Measurements from ENCODE around the gene CBLN3.

Gene CBLN3

GRCh38 chr14:24416254-24416931, 13.1 kb downstream of the CBLN3 start:
- no peak for TF ChIP-seq CTCF (IDR thresholded peaks at IDR 0.05; ENCODE audit: control insufficient read depth, insufficient read depth, low read depth, low read length, missing control alignments)
- H3K4me3 ChIP-seq (ENCODE audit: control insufficient read depth, low read depth, low read length): no peak overlapping the region
- no peak for DNase-seq (ENCODE audit: low read depth)

DNA sequence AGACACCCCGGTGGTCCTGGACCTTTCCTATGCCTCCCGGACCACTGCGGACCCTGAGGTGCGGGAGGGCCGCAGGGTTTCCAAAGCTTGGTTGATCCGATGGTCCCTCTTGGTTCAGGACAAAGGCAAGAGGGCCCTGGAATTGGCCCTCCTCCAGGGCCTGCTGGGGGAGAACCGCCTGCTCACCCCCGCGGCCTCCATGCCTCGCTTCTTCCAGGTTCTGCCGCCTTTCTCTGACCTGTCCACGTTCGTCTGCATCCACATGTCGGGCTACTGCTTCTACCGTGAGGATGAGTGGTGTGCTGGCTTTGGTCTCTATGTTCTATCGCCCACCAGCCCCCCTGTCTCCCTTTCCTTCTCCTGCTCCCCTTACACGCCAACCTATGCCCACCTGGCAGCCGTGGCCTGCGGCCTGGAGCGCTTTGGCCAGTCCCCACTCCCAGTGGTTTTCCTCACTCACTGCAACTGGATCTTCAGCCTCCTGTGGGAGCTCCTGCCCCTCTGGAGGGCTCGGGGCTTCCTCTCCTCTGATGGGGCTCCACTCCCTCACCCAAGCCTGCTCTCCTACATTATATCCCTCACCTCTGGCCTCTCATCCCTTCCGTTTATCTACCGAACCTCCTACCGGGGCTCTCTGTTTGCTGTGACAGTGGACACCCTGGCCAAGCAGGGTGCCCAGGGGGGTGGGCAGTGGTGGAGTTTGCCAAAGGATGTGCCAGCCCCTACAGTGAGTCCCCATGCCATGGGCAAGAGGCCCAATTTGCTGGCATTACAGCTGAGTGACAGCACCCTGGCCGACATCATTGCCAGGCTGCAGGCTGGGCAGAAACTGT, 13.8 kb downstream of the CBLN3 start:
- no peak overlapping the region for H3K4me3 ChIP-seq (ENCODE audit: control insufficient read depth, low read depth, low read length)
- no peak for DNase-seq (ENCODE audit: low read depth)
- no peak for TF ChIP-seq CTCF (IDR thresholded peaks at IDR 0.05; ENCODE audit: control insufficient read depth, insufficient read depth, low read depth, low read length, missing control alignments)

- no peak overlapping the region for H3K4me3 ChIP-seq (ENCODE audit: control insufficient read depth, low read depth, low read length)
- TF ChIP-seq CTCF (IDR thresholded peaks at IDR 0.05; ENCODE audit: control insufficient read depth, insufficient read depth, low read depth, low read length, missing control alignments): no peak
- no peak for DNase-seq (ENCODE audit: low read depth)
Measured at GRCh38 chr14:24414732-24415420, 14.6 kb downstream of the CBLN3 start.

- no peak overlapping the region for H3K4me3 ChIP-seq (ENCODE audit: control insufficient read depth, low read depth, low read length)
- TF ChIP-seq CTCF (IDR thresholded peaks at IDR 0.05; ENCODE audit: control insufficient read depth, insufficient read depth, low read depth, low read length, missing control alignments): no peak
Measured at GRCh38 chr14:24414077-24414476, 15.4 kb downstream of the CBLN3 start.

DNA sequence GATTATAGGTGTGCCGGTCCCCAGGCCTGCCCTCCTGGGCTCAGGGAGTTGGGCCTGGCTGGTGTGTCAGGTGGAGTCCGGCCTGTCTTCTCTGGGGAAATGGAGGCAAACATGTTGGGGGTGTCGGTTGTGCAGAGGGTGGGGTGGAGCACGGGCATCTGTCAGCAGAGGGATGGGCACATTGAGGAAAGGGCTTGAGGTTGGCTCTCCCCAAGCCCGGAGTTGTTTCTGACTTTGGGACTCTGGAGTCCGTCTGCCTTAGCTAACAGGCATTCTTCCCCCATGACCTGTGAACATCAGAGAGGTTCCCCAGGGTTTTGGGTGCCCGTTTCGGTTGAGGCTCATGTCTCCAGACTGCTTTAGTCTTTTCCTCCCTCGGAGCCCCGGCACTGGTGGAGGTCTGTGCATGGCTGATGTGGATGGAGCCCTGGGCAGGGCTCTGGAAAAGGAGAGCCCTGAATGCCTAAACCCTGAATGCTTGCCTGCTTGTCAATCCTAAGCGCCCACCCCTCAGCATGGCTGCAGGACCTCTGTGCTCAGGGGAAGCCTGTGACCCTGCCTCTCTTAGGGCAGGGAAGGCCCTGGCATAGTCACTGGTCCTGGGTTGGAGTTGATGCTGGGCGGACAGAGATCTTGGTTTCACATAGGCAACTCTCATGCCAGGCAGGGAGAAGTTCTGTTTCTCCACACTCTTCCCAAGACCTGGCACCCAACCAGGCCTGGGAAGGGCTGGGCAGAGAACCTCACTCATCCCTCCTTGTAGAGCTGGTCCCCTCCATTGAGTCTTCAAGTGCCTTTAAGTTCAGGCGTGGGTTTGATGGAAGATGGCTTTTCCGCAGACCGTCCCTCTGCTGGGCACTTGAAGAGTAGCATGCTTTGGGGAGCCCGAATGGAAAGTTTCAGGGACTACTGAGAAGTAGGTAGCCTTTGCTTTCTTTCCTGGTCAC, 17.8 kb downstream of the CBLN3 start:
- H3K4me3 ChIP-seq (ENCODE audit: control insufficient read depth, low read depth, low read length): no peak overlapping the region
- DNase-seq (ENCODE audit: low read depth): peak; percentile 11
- TF ChIP-seq CTCF (IDR thresholded peaks at IDR 0.05; ENCODE audit: control insufficient read depth, insufficient read depth, low read depth, low read length, missing control alignments): peak; percentile 77

More at GRCh38 chr14:24414077-24414476, 15.4 kb downstream of the CBLN3 start:
- no peak for DNase-seq (ENCODE audit: low read depth)

GRCh38 chr14:24409956-24410355, 19.5 kb downstream of the CBLN3 start:
- no peak for TF ChIP-seq CTCF (IDR thresholded peaks at IDR 0.05; ENCODE audit: control insufficient read depth, insufficient read depth, low read depth, low read length, missing control alignments)
- no peak overlapping the region for H3K4me3 ChIP-seq (ENCODE audit: control insufficient read depth, low read depth, low read length)
- DNase-seq (ENCODE audit: low read depth): no peak

Data from AG09309 (cell line).